Osteocyte (in vitro differentiated cells): ENCODE measurements around the gene GJA10. TPM values are rescaled to one million over a fixed set of nuclear protein-coding genes. Genes with fewer than 3 reads are reported as not detected.

ENCODE experiments used
- DNase-seq: peaks from one replicate; pipeline ENCODE4 v3.0.0; 2021; ENCODE audit warnings: mixed read lengths; ENCODE audit not compliant: unreplicated experiment; ENCODE audit errors: extremely low spot score
- H3K27ac Mint-ChIP-seq: one replicate; pipeline ENCODE4 v1.8.0; 2021; ENCODE audit warnings: mild to moderate bottlenecking, mixed read lengths; ENCODE audit not compliant: unreplicated experiment
- H3K27me3 Mint-ChIP-seq: one replicate; pipeline ENCODE4 v1.8.0; 2021; ENCODE audit warnings: mixed read lengths; ENCODE audit not compliant: unreplicated experiment
- H3K36me3 Mint-ChIP-seq: one replicate; pipeline ENCODE4 v1.8.0; 2021; ENCODE audit warnings: mixed read lengths; ENCODE audit not compliant: unreplicated experiment
- H3K4me1 Mint-ChIP-seq: one replicate; pipeline ENCODE4 v1.8.0; 2021; ENCODE audit warnings: mixed read lengths; ENCODE audit not compliant: unreplicated experiment
- H3K4me3 Mint-ChIP-seq: one replicate; pipeline ENCODE4 v1.8.0; 2021; ENCODE audit warnings: mild to moderate bottlenecking, moderate library complexity, mixed read lengths; ENCODE audit not compliant: unreplicated experiment
- H3K9me3 Mint-ChIP-seq: one replicate; pipeline ENCODE4 v1.8.0; 2021; ENCODE audit warnings: mixed read lengths; ENCODE audit not compliant: unreplicated experiment
- CTCF ChIP-seq: fragments of 200-600 bp; sonication (generic); IDR thresholded peaks from 2 replicates; pipeline ENCODE4 v1.5.0; 2021; ENCODE audit warnings: antibody characterized with exemption, mild to moderate bottlenecking, moderate library complexity
- total RNA-seq: library from RNA; stranded (reverse); gene quantifications from 2 replicates; pipeline ENCODE4 v1.2.1, GENCODE V29; 2021

GJA10 gene
- total RNA-seq, 1 donor from 2014 or later: not detected

- H3K27me3 Mint-ChIP-seq: peaks cover 27% of the 10 kb centered on the region
- no peak for TF ChIP-seq CTCF
- H3K27ac Mint-ChIP-seq: no peak overlapping the region
- H3K36me3 Mint-ChIP-seq: no peaks in the 10 kb centered on the region
- DNase-seq: no peak
- peaks cover 6% of the 10 kb centered on the region for H3K9me3 Mint-ChIP-seq
- peaks cover 2% of the 10 kb centered on the region for H3K4me1 Mint-ChIP-seq
- H3K4me3 Mint-ChIP-seq: no peak overlapping the region
Observed at GRCh38 chr6:89910902-89911240, 16.6 kb downstream of the GJA10 start.

GRCh38 chr6:89916136-89916920, 22.1 kb downstream of the GJA10 start:
- Mint-ChIP-seq H3K9me3 (peaks cover 19% of the 10 kb centered on the region), H3K27me3 (peaks cover 16% of the 10 kb centered on the region), H3K4me1 (no peaks in the 10 kb centered on the region), H3K4me3 (no peak overlapping the region), H3K36me3 (no peaks in the 10 kb centered on the region), H3K27ac (no peak overlapping the region)
- no peak for TF ChIP-seq CTCF
- no peak for DNase-seq

GRCh38 chr6:89917216-89917615, 22.9 kb downstream of the GJA10 start:
- Mint-ChIP-seq H3K36me3 (no peaks in the 10 kb centered on the region), H3K27ac (no peak overlapping the region), H3K4me1 (no peaks in the 10 kb centered on the region), H3K27me3 (peaks cover 9% of the 10 kb centered on the region), H3K4me3 (no peak overlapping the region), H3K9me3 (peaks cover 19% of the 10 kb centered on the region)
- TF ChIP-seq CTCF: no peak
- no peak for DNase-seq

GRCh38 chr6:89917801-89918366, 23.6 kb downstream of the GJA10 start:
- H3K4me3 Mint-ChIP-seq: no peak overlapping the region
- H3K36me3 Mint-ChIP-seq: no peaks in the 10 kb centered on the region
- H3K4me1 Mint-ChIP-seq: no peaks in the 10 kb centered on the region
- no peak overlapping the region for H3K27ac Mint-ChIP-seq
- TF ChIP-seq CTCF: no peak
- peaks cover 6% of the 10 kb centered on the region for H3K27me3 Mint-ChIP-seq
- no peak for DNase-seq
- H3K9me3 Mint-ChIP-seq: peaks cover 19% of the 10 kb centered on the region

- H3K27me3 Mint-ChIP-seq: no peaks in the 10 kb centered on the region
- peaks cover 11% of the 10 kb centered on the region for H3K9me3 Mint-ChIP-seq
- no peaks in the 10 kb centered on the region for H3K36me3 Mint-ChIP-seq
- no peak overlapping the region for H3K27ac Mint-ChIP-seq
- H3K4me3 Mint-ChIP-seq: no peak overlapping the region
- H3K4me1 Mint-ChIP-seq: no peaks in the 10 kb centered on the region
- DNase-seq: peak; percentile 70
- no peak for TF ChIP-seq CTCF
Observed at GRCh38 chr6:89921197-89921596, 26.9 kb downstream of the GJA10 start.
